ENCODE data around the gene IL17D.
A peak's percentile ranks its signal among the peaks of the same experiment; 100 is the strongest.

The IL17D gene

DNA sequence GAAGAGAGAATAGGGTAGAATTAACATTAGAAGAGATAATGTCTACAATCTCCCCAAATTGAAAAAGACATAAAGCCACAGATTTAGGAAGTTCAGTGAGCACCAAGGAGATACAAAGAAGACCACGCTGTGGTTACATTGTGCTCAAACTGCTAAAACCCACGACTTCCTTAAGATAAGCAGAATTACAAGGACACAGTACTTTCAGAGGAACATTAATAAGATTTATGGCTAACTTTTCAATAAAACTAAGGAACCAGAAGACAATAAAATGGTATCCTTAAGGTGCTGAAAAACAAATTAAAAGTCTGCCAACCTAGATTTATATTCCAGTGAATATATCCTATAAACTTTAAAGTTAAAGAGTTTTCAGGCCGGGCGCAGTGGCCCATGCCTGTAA lies 7.4 kb upstream of the IL17D start:
- TF ChIP-seq ZFX (IDR thresholded peaks at IDR 0.05; ENCODE audit: borderline replicate concordance): no peak
- TF ChIP-seq, protein P1, sequence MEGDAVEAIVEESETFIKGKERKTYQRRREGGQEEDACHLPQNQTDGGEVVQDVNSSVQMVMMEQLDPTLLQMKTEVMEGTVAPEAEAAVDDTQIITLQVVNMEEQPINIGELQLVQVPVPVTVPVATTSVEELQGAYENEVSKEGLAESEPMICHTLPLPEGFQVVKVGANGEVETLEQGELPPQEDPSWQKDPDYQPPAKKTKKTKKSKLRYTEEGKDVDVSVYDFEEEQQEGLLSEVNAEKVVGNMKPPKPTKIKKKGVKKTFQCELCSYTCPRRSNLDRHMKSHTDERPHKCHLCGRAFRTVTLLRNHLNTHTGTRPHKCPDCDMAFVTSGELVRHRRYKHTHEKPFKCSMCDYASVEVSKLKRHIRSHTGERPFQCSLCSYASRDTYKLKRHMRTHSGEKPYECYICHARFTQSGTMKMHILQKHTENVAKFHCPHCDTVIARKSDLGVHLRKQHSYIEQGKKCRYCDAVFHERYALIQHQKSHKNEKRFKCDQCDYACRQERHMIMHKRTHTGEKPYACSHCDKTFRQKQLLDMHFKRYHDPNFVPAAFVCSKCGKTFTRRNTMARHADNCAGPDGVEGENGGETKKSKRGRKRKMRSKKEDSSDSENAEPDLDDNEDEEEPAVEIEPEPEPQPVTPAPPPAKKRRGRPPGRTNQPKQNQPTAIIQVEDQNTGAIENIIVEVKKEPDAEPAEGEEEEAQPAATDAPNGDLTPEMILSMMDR (IDR thresholded peaks at IDR 0.05): no peak
- H3K27ac ChIP-seq: no peak overlapping the region

DNA sequence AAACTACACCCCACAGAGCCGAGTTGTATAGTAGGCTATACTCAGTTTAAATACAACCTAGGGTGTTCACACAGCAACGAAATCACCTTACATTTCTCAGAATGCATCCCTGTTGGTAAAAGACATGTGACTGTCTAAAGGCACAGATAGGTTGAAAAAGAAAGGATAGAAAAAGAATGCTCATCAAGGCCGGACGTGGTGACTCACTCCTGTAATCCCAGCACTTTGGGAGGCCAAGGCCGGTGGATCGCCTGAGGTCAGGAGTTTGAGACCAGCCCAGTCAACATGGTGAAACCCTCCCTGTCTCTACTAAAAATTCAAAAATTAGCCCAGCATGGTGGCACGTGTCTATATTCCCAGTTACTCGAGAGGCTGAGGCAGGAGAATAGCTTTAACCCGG lies 3.8 kb upstream of the IL17D start:
- H3K27ac ChIP-seq: no peak overlapping the region
- no peak for TF ChIP-seq ZFX (IDR thresholded peaks at IDR 0.05; ENCODE audit: borderline replicate concordance)
- TF ChIP-seq, protein P1 (IDR thresholded peaks at IDR 0.05): no peak

DNA sequence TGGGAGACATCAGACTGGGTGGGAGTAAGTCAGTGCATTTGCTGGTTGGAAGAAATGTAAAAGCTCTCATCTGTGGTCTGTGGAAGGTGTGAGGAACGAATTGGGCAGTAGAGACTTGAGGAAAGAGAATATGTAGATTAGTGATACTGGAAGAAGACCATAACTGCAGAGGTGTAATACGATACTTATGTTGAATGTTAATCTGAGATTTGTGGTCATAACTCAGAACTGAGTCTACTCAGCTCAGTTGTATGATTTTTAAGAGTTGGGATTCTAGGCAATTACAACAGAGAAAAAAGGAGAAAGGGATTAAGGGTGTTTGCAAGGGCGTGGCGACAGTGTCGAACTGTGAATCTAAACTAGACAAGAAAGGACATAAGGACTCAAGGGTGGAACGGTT lies 3.2 kb upstream of the IL17D start:
- TF ChIP-seq, protein P1 (IDR thresholded peaks at IDR 0.05): no peak
- TF ChIP-seq ZFX (IDR thresholded peaks at IDR 0.05; ENCODE audit: borderline replicate concordance): no peak

DNA sequence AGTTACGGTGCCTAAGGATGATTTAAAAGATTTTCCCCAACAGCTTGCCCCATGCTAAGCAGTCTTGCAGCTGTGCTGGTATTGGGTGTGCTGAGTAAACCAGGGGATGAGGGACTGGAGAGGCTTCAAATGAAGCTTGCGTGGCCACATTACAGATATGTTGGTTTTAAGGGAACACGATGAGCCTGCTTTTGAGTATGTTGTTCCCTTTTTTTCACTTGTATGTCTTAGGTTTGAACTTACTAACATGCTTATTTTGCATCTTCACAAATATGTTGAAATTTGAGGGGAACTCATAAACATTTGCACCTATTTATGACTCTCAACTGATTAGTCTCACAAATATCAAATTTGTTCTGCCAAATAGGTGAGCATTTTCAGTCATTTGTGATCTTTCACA lies 2.0 kb upstream of the IL17D start:
- no peak for TF ChIP-seq ZFX (IDR thresholded peaks at IDR 0.05; ENCODE audit: borderline replicate concordance)
- TF ChIP-seq, protein P1 (IDR thresholded peaks at IDR 0.05): no peak

More for the DNA sequence above, 3.2 kb upstream of the IL17D start:
- no peak overlapping the region for H3K27ac ChIP-seq

DNA sequence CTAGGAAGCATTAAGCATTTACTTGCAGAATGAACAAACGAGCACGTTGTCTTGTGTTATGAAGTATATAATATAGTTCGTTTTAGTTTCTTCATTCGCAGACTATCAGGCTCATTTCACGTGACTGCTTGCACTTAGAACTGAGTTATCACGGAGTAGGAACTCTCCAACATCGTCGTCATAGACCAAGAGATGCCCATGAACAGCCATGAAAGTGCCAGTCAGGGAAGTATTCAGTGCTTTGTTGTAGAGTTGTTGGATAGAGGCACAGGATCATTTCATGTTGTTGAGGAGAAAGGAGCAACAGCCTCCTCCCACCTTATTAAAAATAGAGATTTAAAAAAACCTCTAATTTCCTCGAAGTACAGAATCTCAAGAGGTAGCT lies 977 bp upstream of the IL17D start:
- TF ChIP-seq, protein P1 (IDR thresholded peaks at IDR 0.05): no peak
- no peak for TF ChIP-seq ZFX (IDR thresholded peaks at IDR 0.05; ENCODE audit: borderline replicate concordance)

More for the DNA sequence above, 2.0 kb upstream of the IL17D start:
- no peak overlapping the region for H3K27ac ChIP-seq

DNA sequence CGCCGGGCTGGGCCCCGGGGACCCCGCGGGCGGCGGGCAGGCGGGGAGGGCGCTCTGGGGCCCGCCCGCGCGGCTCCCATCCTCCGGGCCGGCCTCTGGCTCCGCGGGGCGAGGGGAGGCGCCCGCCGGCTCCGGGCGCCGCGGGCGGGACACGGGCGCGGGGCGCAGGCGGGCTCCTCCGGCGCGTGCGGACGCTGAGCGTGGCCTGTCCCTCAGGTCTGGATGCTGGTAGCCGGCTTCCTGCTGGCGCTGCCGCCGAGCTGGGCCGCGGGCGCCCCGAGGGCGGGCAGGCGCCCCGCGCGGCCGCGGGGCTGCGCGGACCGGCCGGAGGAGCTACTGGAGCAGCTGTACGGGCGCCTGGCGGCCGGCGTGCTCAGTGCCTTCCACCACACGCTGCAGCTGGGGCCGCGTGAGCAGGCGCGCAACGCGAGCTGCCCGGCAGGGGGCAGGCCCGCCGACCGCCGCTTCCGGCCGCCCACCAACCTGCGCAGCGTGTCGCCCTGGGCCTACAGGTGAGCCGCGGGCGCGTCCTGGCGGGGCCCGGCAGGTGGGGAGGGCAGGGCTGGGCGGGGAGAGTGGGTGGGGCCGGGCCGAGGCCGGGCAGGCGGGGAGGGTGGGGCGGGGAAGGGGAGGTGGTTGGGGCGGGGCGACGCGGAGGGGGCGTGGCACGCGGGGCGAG lies 420 bp downstream of the IL17D start:
- peak overlapping the region; percentile 48; the same call in 1 of the 2 replicates for H3K27ac ChIP-seq
- no peak for TF ChIP-seq ZFX (IDR thresholded peaks at IDR 0.05; ENCODE audit: borderline replicate concordance)
- TF ChIP-seq, protein P1 (IDR thresholded peaks at IDR 0.05): peak; percentile 74

More for the DNA sequence above, 977 bp upstream of the IL17D start:
- H3K27ac ChIP-seq: no peak overlapping the region

DNA sequence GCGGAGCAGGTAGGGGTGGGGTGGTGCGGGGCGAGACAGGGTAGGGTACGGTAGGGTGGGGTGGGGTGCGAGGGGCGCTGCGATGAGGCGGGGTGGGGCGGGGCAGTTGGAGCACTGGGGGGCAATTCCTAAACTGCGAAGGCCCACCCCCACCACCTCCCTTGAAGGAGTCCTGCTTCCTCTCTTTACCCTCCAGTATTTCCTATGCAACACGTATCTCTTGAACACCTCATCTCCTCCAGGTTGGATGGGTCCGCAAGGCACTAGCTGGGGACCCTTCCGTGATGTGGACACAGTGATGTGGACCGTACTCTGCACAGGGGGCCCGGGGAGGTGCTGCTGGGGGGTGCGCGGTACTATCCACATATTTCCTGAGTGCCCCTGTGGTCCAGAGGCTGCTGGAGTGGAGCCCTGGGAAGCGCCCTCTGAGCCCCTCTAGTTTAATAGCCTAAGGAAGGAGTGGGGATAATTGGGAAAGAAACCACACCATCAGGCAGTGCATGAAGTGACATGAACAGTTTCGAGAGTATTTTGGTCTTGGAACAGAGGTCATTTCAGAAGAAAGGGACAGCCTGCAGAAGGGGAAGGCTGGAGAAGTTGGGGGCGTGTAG lies 1.1 kb downstream of the IL17D start:
- no peak overlapping the region for H3K27ac ChIP-seq
- TF ChIP-seq ZFX (IDR thresholded peaks at IDR 0.05; ENCODE audit: borderline replicate concordance): no peak
- TF ChIP-seq, protein P1 (IDR thresholded peaks at IDR 0.05): no peak

All from 22Rv1 (cell line).